ENCODE results near the gene SUGP1. TPM values are rescaled to one million over a fixed set of nuclear protein-coding genes. Genes with fewer than 3 reads are reported as not detected.
"Not testable (repeated sequence)": the region's sequence is repeated elsewhere in the genome, so short reads cannot be mapped to it uniquely, and the experiment has no call there.

Gene SUGP1
- total RNA-seq, 4 donors from 2014 or later: 28.4 to 37.6 (median 32.3) TPM

DNA sequence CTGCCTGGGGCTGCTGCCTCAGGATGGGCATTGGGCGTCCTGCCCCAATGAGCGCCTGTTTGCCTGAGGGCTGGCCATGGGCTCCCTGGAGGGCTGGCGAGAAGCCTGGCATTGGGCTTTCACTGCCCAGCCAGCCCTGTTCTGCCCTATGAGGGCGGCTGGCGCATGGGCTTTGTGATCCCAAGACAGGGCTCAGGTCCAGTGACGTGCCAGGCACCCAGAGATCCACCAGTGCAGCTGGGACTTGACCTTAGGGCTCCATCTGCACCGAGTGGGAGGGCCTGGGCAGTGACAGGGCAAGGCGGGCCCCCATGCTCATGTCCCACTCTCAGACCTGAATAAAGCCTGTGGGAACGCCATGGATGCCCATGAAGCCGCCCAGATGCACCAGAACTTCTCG, 34.6 kb upstream of the SUGP1 start:
- H3K27me3 ChIP-seq: no peaks in the 10 kb centered on the region
- H3K9me3 ChIP-seq: no peaks in the 10 kb centered on the region
- TF ChIP-seq EP300 (IDR thresholded peaks at IDR 0.05) (no peak), POLR2AphosphoS5 (IDR thresholded peaks at IDR 0.05) (no peak), POLR2A (IDR thresholded peaks at IDR 0.05) (no peak)
- H3K27ac ChIP-seq: no peak overlapping the region
- 100% methylated on average over 1 of the region's 11 CpGs; no CpG with 5 or more reads in 1 of the 2 donors for WGBS, 2 donors (ENCODE audit: low coverage in 1 of 2)
- H3K4me1 ChIP-seq: no peaks in the 10 kb centered on the region
- H3K36me3 ChIP-seq: peaks cover 0 to 97% of the 10 kb centered on the region in 2 donors
- ATAC-seq: no peak
- H3K4me3 ChIP-seq: no peak overlapping the region

GRCh38 chr19:19354007-19354406, 33.7 kb upstream of the SUGP1 start:
- 100% methylated on average over 1 of the region's 5 CpGs; no CpG with 5 or more reads in 1 of the 2 donors for WGBS, 2 donors (ENCODE audit: low coverage in 1 of 2)

DNA sequence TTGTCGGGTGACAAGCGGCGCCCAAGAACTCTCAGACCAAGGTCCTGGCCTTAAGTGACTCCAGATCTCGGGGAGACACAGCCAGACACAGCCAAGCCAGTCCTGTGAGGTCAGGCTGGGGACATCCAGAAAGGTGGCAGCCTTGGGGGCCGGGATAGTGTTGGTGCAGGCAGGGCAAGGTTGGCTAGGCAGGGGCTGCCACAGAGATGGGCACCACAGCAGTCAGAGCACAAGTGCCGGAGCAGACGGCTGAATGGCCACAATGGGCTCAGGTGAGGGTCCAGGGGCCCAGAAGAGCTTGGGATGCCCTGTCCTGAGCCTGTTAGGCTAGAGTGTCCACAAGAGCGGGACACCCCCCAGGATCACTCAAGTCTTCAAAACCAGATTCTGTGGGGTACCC, 32.5 kb upstream of the SUGP1 start:
- H3K36me3 ChIP-seq: peaks cover 0 to 100% of the 10 kb centered on the region in 2 donors
- TF ChIP-seq, protein P1, sequence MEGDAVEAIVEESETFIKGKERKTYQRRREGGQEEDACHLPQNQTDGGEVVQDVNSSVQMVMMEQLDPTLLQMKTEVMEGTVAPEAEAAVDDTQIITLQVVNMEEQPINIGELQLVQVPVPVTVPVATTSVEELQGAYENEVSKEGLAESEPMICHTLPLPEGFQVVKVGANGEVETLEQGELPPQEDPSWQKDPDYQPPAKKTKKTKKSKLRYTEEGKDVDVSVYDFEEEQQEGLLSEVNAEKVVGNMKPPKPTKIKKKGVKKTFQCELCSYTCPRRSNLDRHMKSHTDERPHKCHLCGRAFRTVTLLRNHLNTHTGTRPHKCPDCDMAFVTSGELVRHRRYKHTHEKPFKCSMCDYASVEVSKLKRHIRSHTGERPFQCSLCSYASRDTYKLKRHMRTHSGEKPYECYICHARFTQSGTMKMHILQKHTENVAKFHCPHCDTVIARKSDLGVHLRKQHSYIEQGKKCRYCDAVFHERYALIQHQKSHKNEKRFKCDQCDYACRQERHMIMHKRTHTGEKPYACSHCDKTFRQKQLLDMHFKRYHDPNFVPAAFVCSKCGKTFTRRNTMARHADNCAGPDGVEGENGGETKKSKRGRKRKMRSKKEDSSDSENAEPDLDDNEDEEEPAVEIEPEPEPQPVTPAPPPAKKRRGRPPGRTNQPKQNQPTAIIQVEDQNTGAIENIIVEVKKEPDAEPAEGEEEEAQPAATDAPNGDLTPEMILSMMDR (IDR thresholded peaks at IDR 0.05): no peak
- no peak for TF ChIP-seq POLR2AphosphoS5 (IDR thresholded peaks at IDR 0.05)
- ATAC-seq: no peak

More at GRCh38 chr19:19354007-19354406, 33.7 kb upstream of the SUGP1 start:
- Histone ChIP-seq H3K4me3 (no peak overlapping the region), H3K36me3 (peaks cover 0 to 100% of the 10 kb centered on the region in 2 donors), H3K27me3 (no peaks in the 10 kb centered on the region), H3K9me3 (no peaks in the 10 kb centered on the region), H3K4me1 (no peaks in the 10 kb centered on the region), H3K27ac (no peak overlapping the region)
- ATAC-seq: no peak
- TF ChIP-seq POLR2A (IDR thresholded peaks at IDR 0.05): no peak
- no peak for TF ChIP-seq POLR2AphosphoS5 (IDR thresholded peaks at IDR 0.05)
- TF ChIP-seq, protein P1 (IDR thresholded peaks at IDR 0.05): no peak
- no peak for TF ChIP-seq EP300 (IDR thresholded peaks at IDR 0.05)

DNA sequence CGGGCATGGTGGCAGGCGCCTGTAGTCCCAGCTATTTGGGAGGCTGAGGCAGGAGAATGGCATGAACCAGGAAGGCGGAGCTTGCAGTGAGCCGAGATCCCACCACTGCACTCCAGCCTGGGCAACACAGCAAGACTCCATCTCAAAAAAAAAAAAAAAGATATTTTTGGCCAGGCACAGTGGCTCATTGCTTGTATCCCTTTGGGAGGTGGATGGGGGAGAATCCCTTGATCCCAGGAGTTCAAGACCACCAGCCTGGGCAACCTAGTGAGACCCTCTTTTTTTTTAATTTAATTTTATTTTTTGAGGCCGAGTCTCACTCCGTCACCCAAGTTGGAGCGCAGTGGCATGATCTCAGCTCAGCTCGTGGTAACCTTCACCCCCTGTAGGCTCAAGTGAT, 30.4 kb upstream of the SUGP1 start:
- H3K4me1 ChIP-seq, ATAC-seq, H3K27me3 ChIP-seq, H3K27ac ChIP-seq, H3K9me3 ChIP-seq, H3K4me3 ChIP-seq: not testable (repeated sequence)
- peaks cover 0 to 100% of the 10 kb centered on the region in 2 donors for H3K36me3 ChIP-seq
- WGBS, 2 donors (ENCODE audit: low coverage in 1 of 2): 87 to 93% methylated on average over 3 to 6 of the region's 8 CpGs

More for the DNA sequence above, 32.5 kb upstream of the SUGP1 start:
- Histone ChIP-seq H3K4me3 (no peak overlapping the region), H3K9me3 (no peaks in the 10 kb centered on the region), H3K4me1 (no peaks in the 10 kb centered on the region), H3K27me3 (no peaks in the 10 kb centered on the region), H3K27ac (no peak overlapping the region)
- no CpG with 5 or more reads among the region's 8 CpGs for WGBS, 2 donors (ENCODE audit: low coverage in 1 of 2)

- no peak overlapping the region for H3K4me3 ChIP-seq
- 60% methylated on average over 1 of the region's 7 CpGs for WGBS, 2 donors (ENCODE audit: low coverage in 1 of 2)
- ATAC-seq: no peak
- no peak for TF ChIP-seq POLR2AphosphoS5 (IDR thresholded peaks at IDR 0.05)
- TF ChIP-seq POLR2A (IDR thresholded peaks at IDR 0.05): no peak
- TF ChIP-seq, protein P1 (IDR thresholded peaks at IDR 0.05): no peak
- no peak for TF ChIP-seq EP300 (IDR thresholded peaks at IDR 0.05)
- no peaks in the 10 kb centered on the region for H3K4me1 ChIP-seq
- H3K27me3 ChIP-seq: no peaks in the 10 kb centered on the region
- H3K9me3 ChIP-seq: no peaks in the 10 kb centered on the region
- H3K27ac ChIP-seq: no peak overlapping the region
- peaks cover 0 to 100% of the 10 kb centered on the region in 2 donors for H3K36me3 ChIP-seq
These were observed 29.1 kb upstream of the SUGP1 start for GRCh38 chr19:19349365-19349764.

DNA sequence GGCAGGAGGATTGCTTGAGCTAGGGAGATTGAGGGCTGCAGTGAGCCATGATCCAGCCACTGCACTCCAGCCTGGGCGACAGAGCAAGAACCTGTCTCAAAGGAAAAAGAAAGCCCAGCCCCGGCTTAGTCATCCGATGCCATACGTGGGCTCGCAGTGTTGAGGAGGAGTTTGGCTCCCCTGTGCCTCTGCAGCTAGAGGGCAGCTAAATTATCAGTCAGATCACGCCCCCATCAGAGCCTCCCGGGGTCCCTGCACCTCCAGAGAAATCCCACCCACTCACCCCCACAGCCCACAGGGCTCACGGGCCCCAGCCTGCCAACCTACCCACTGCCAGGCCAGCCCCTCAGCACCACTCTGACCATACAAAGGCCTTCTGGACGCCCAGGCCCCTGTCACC, 28.0 kb upstream of the SUGP1 start:
- Histone ChIP-seq H3K4me3 (no peak overlapping the region), H3K27ac (no peak overlapping the region), H3K36me3 (peaks cover 0 to 100% of the 10 kb centered on the region in 2 donors), H3K9me3 (no peaks in the 10 kb centered on the region), H3K4me1 (no peaks in the 10 kb centered on the region), H3K27me3 (no peaks in the 10 kb centered on the region)
- no peak for ATAC-seq
- 44% methylated on average over 5 of the region's 9 CpGs; no CpG with 5 or more reads in 1 of the 2 donors for WGBS, 2 donors (ENCODE audit: low coverage in 1 of 2)
- TF ChIP-seq, protein P1 (IDR thresholded peaks at IDR 0.05): no peak
- TF ChIP-seq EP300 (IDR thresholded peaks at IDR 0.05) (no peak), POLR2AphosphoS5 (IDR thresholded peaks at IDR 0.05) (no peak), POLR2A (IDR thresholded peaks at IDR 0.05) (no peak)

All from gastroesophageal sphincter (tissue), 4 donors.